HCT116 (cell line): Measurements from ENCODE around the gene LRRC43. TPM values are rescaled to one million over a fixed set of nuclear protein-coding genes. Genes with fewer than 3 reads are reported as not detected.

Source experiments
- ATAC-seq: fragments of 200-7000 bp; cut with Tn5 transposase; 2 replicates; pipeline ENCODE4 v1.9.1; 2020; ENCODE audit warnings: mild to moderate bottlenecking, moderate library complexity
- BruUV-seq: library from RNA; stranded (reverse); fragments of 400-500 nt; replicated peaks from 2 replicates; lab custom pipeline; 2021; lab: Mats Ljungman, UMichigan
- CTCF ChIA-PET: fragments of 300-600 bp; sonication (Branson Sonifier 250); formaldehyde crosslinking; loops from one replicate; lab custom pipeline; 2021; ENCODE audit warnings: antibody characterized with exemption; lab: Charles Lee
- POLR2A ChIA-PET: fragments of 300-600, 350-600 bp; sonication (Branson Sonifier 250); formaldehyde crosslinking; loops from one replicate; lab custom pipeline; 2021; ENCODE audit warnings: antibody characterized with exemption; lab: Charles Lee
- RAD21 ChIA-PET, 2 experiments: fragments of 300-600 bp; sonication (Branson Sonifier 250); formaldehyde crosslinking; loops; one replicate each; lab custom pipeline; 2023; ENCODE audit warnings: low total read pairs in 2 of 2; ENCODE audit not compliant: uncharacterized antibody in 2 of 2, unreplicated experiment in 2 of 2, low non-redundant PET in 1 of 2; lab: Charles Lee
- DNase-seq: peaks from one replicate; pipeline ENCODE4 v3.0.0-alpha.2; 2010; ENCODE audit warnings: low read depth, low spot score
- H2AFZ ChIP-seq: fragments of 200-600 bp; shearing (Covaris generic), sonication (generic); 2 replicates; pipeline ENCODE4 v1.6.1; 2017; ENCODE audit warnings: low read depth, mixed run types, mixed read lengths, antibody characterized with exemption, low read length; ENCODE audit not compliant: poor library complexity, severe bottlenecking
- H3K27ac ChIP-seq: 2 replicates; pipeline ENCODE4 v1.5.1; 2012; ENCODE audit warnings: low read depth, low read length
- H3K27me3 ChIP-seq: fragments of 200-600 bp; sonication (generic); 2 replicates; pipeline ENCODE4 v1.6.1; 2016; ENCODE audit warnings: mixed run types, low read length, mixed read lengths; ENCODE audit not compliant: insufficient read depth
- H3K36me3 ChIP-seq, 2 experiments: fragments of 200-500 bp in 1 of 2; fragments of 200-600 bp in 1 of 2; sonication (Bioruptor generic) in 1 of 2; sonication (generic) in 1 of 2; 2 replicates each; pipeline versions ENCODE4 v1.5.1 to v1.6.1; 2014 to 2016; ENCODE audit warnings: low read length in 2 of 2, inconsistent platforms in 1 of 2, mixed read lengths in 1 of 2, mixed run types in 1 of 2; ENCODE audit not compliant: insufficient read depth in 2 of 2, control insufficient read depth in 1 of 2
- H3K4me1 ChIP-seq, 2 experiments: fragments of 200-600 bp in 1 of 2; sonication (generic) in 1 of 2; 2 replicates each; pipeline versions ENCODE4 v1.5.1 to v1.6.1; 2012 to 2017; ENCODE audit warnings: low read length in 2 of 2, inconsistent platforms in 1 of 2, mild to moderate bottlenecking in 1 of 2, mixed read lengths in 1 of 2, mixed run types in 1 of 2, moderate library complexity in 1 of 2; ENCODE audit not compliant: insufficient read depth in 2 of 2, control insufficient read depth in 1 of 2
- H3K4me2 ChIP-seq: fragments of 200-600 bp; sonication (generic); 2 replicates; pipeline ENCODE4 v1.6.1; 2017; ENCODE audit warnings: mixed run types, low read length, mixed read lengths
- H3K4me3 ChIP-seq, 2 experiments: fragments of 200-600 bp in 1 of 2; sonication (generic) in 1 of 2; replicated peaks in 1 of 2; 2 replicates each; pipeline ENCODE4 v1.5.1; 2011 to 2016; ENCODE audit warnings: low read length in 2 of 2, control low read depth in 1 of 2, low read depth in 1 of 2, mild to moderate bottlenecking in 1 of 2, mixed read lengths in 1 of 2, mixed run types in 1 of 2
- H3K79me2 ChIP-seq: fragments of 200-600 bp; sonication (generic); 2 replicates; pipeline ENCODE4 v1.6.1; 2017; ENCODE audit warnings: mild to moderate bottlenecking, mixed run types, low read length, moderate library complexity, mixed read lengths; ENCODE audit not compliant: insufficient read depth
- H3K9ac ChIP-seq: fragments of 200-600 bp; sonication (generic); 2 replicates; pipeline ENCODE4 v1.6.1; 2016; ENCODE audit warnings: low read length, mixed read lengths
- H3K9me2 ChIP-seq: fragments of 200-600 bp; sonication (generic), shearing (Covaris generic); 2 replicates; pipeline ENCODE4 v1.6.1; 2017; ENCODE audit warnings: mixed run types, mild to moderate bottlenecking, moderate library complexity; ENCODE audit not compliant: insufficient read depth
- H3K9me3 ChIP-seq, 2 experiments: fragments of 200-500 bp in 1 of 2; fragments of 200-600 bp in 1 of 2; sonication (Bioruptor generic) in 1 of 2; sonication (generic) in 1 of 2; 2 replicates each; pipeline ENCODE4 v1.6.1; 2014 to 2017; ENCODE audit warnings: low read length in 2 of 2, mixed read lengths in 2 of 2, inconsistent platforms in 1 of 2, low read depth in 1 of 2, mild to moderate bottlenecking in 1 of 2, mixed run types in 1 of 2, moderate library complexity in 1 of 2; ENCODE audit not compliant: control insufficient read depth in 1 of 2, insufficient read depth in 1 of 2
- H4K20me1 ChIP-seq: fragments of 200-600 bp; sonication (generic), shearing (Covaris generic); 2 replicates; pipeline ENCODE4 v1.6.1; 2017; ENCODE audit warnings: mixed run types, mild to moderate bottlenecking, moderate library complexity; ENCODE audit not compliant: insufficient read depth
- CBX3 ChIP-seq: IDR thresholded peaks from 2 replicates; pipeline ENCODE4 v1.6.1; 2012; ENCODE audit warnings: low read depth
- CEBPB ChIP-seq: IDR thresholded peaks from 2 replicates; pipeline ENCODE4 v1.6.1; 2012; ENCODE audit warnings: low read depth
- CTCF ChIP-seq, 3 experiments: fragments of 200-600 bp in 1 of 3; sonication (generic) in 1 of 3; IDR thresholded peaks in 2 of 3; conservative IDR thresholded peaks in 1 of 3; 2 replicates each; pipeline ENCODE4 v1.5.1; 2012 to 2017; ENCODE audit warnings: low read depth in 2 of 3, low read length in 2 of 3, antibody characterized with exemption in 1 of 3, borderline replicate concordance in 1 of 3, control low read depth in 1 of 3, mild to moderate bottlenecking in 1 of 3, mixed read lengths in 1 of 3, mixed run types in 1 of 3, moderate library complexity in 1 of 3; ENCODE audit not compliant: insufficient read depth in 1 of 3
- EGR1 ChIP-seq: IDR thresholded peaks from 2 replicates; pipeline ENCODE4 v1.6.1; 2012; ENCODE audit warnings: low read depth
- ELF1 ChIP-seq: IDR thresholded peaks from 2 replicates; pipeline ENCODE4 v1.6.1; 2012; ENCODE audit warnings: low read depth, borderline replicate concordance
- EZH2 ChIP-seq: fragments of 200-600 bp; sonication (generic); IDR thresholded peaks from 2 replicates; pipeline ENCODE4 v1.6.1; 2017; ENCODE audit warnings: antibody characterized with exemption, mixed run types
- EZH2phosphoT487 ChIP-seq: fragments of 200-600 bp; IDR thresholded peaks from 2 replicates; pipeline ENCODE4 v1.6.1; 2018; ENCODE audit warnings: antibody characterized with exemption, borderline replicate concordance
- FOSL1 ChIP-seq: IDR thresholded peaks from 2 replicates; pipeline ENCODE4 v1.6.1; 2012; ENCODE audit warnings: low read depth
- JUND ChIP-seq: IDR thresholded peaks from 2 replicates; pipeline ENCODE4 v1.6.1; 2012
- POLR2AphosphoS5 ChIP-seq: IDR thresholded peaks from 2 replicates; pipeline ENCODE4 v1.6.1; 2011; ENCODE audit warnings: mild to moderate bottlenecking, low read depth, low read length, moderate library complexity
- RAD21 ChIP-seq: IDR thresholded peaks from 2 replicates; pipeline ENCODE4 v1.6.1; 2012; ENCODE audit warnings: low read depth, mild to moderate bottlenecking
- SIN3A ChIP-seq: IDR thresholded peaks from 2 replicates; pipeline ENCODE4 v1.6.1; 2012; ENCODE audit warnings: low read depth
- SP1 ChIP-seq: IDR thresholded peaks from 2 replicates; pipeline ENCODE4 v1.6.1; 2012; ENCODE audit warnings: low read depth
- SRF ChIP-seq: IDR thresholded peaks from 2 replicates; pipeline ENCODE4 v1.6.1; 2012; ENCODE audit warnings: low read depth
- TCF7L2 ChIP-seq: IDR thresholded peaks from 2 replicates; pipeline ENCODE4 v1.7.0; 2011; ENCODE audit warnings: borderline replicate concordance, inconsistent platforms; ENCODE audit not compliant: insufficient read depth, insufficient read length; ENCODE audit errors: extremely low read depth
- YY1 ChIP-seq: IDR thresholded peaks from 2 replicates; pipeline ENCODE4 v1.6.1; 2011; ENCODE audit warnings: low read length, low read depth, moderate library complexity, mild to moderate bottlenecking; ENCODE audit not compliant: insufficient replicate concordance; ENCODE audit errors: extremely low read depth
- ZFX ChIP-seq: fragments of 450-650 bp; IDR thresholded peaks from 2 replicates; pipeline ENCODE4 v1.6.1; 2017
- ZNF274 ChIP-seq: fragments of 200-500 bp; sonication (Bioruptor generic); IDR thresholded peaks from 2 replicates; pipeline ENCODE4 v1.6.1; 2014; ENCODE audit warnings: mild to moderate bottlenecking, low read depth, low read length, inconsistent platforms
- intact Hi-C: fragments of 100-400 bp; cut with micrococcal nuclease; formaldehyde crosslinking; loops from 2 replicates; pipeline ENCODE4 v1.10.0; 2022
- total RNA-seq: library from RNA; stranded (reverse); gene quantifications from one replicate; pipeline ENCODE4 v1.2.1, GENCODE V29; 2021; ENCODE audit not compliant: unreplicated experiment
- TF ChIP-seq, protein P1 (sequence below): IDR thresholded peaks from 2 replicates; pipeline ENCODE4 v1.6.1; 2011; ENCODE audit warnings: mild to moderate bottlenecking, low read length, moderate library complexity; ENCODE audit not compliant: insufficient replicate concordance; ENCODE audit errors: extremely low read depth
- TF ChIP-seq, protein P2 (sequence below): IDR thresholded peaks from 2 replicates; pipeline ENCODE4 v1.6.1; 2012; ENCODE audit warnings: low read depth

LRRC43 gene
- total RNA-seq, 1 experiment from 2014 or later = not detected

- TF ChIP-seq ZFX (no peak), SIN3A (no peak), EZH2 (no peak), CEBPB (no peak), YY1 (no peak), ZNF274 (no peak), SP1 (no peak), JUND (no peak), TCF7L2 (no peak), EZH2phosphoT487 (no peak), FOSL1 (no peak), CBX3 (no peak), RAD21 (no peak), EGR1 (no peak), ELF1 (no peak), CTCF (IDR thresholded peaks at IDR 0.05 in 2 of 3, conservative IDR thresholded peaks at IDR 0.05 in 1 of 3; ENCODE audit: borderline replicate concordance in 1 of 3, insufficient read depth in 1 of 3, low read depth in 2 of 3, low read length in 2 of 3) (no peak), SRF (no peak), POLR2AphosphoS5 (no peak)
- TF ChIP-seq, protein P1, sequence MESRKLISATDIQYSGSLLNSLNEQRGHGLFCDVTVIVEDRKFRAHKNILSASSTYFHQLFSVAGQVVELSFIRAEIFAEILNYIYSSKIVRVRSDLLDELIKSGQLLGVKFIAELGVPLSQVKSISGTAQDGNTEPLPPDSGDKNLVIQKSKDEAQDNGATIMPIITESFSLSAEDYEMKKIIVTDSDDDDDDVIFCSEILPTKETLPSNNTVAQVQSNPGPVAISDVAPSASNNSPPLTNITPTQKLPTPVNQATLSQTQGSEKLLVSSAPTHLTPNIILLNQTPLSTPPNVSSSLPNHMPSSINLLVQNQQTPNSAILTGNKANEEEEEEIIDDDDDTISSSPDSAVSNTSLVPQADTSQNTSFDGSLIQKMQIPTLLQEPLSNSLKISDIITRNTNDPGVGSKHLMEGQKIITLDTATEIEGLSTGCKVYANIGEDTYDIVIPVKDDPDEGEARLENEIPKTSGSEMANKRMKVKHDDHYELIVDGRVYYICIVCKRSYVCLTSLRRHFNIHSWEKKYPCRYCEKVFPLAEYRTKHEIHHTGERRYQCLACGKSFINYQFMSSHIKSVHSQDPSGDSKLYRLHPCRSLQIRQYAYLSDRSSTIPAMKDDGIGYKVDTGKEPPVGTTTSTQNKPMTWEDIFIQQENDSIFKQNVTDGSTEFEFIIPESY = no peak
- TF ChIP-seq, protein P2, sequence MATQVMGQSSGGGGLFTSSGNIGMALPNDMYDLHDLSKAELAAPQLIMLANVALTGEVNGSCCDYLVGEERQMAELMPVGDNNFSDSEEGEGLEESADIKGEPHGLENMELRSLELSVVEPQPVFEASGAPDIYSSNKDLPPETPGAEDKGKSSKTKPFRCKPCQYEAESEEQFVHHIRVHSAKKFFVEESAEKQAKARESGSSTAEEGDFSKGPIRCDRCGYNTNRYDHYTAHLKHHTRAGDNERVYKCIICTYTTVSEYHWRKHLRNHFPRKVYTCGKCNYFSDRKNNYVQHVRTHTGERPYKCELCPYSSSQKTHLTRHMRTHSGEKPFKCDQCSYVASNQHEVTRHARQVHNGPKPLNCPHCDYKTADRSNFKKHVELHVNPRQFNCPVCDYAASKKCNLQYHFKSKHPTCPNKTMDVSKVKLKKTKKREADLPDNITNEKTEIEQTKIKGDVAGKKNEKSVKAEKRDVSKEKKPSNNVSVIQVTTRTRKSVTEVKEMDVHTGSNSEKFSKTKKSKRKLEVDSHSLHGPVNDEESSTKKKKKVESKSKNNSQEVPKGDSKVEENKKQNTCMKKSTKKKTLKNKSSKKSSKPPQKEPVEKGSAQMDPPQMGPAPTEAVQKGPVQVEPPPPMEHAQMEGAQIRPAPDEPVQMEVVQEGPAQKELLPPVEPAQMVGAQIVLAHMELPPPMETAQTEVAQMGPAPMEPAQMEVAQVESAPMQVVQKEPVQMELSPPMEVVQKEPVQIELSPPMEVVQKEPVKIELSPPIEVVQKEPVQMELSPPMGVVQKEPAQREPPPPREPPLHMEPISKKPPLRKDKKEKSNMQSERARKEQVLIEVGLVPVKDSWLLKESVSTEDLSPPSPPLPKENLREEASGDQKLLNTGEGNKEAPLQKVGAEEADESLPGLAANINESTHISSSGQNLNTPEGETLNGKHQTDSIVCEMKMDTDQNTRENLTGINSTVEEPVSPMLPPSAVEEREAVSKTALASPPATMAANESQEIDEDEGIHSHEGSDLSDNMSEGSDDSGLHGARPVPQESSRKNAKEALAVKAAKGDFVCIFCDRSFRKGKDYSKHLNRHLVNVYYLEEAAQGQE = no peak
- BruUV-seq = no TSS peak
Observed at GRCh38 chr12:122201381-122201780, 18.5 kb downstream of the LRRC43 start.

More at GRCh38 chr12:122201381-122201780, 18.5 kb downstream of the LRRC43 start:
- Histone ChIP-seq H3K4me1 (peaks cover 2 to 31% of the 10 kb centered on the region in 2 experiments; a peak in 3 of 4 replicates), H2AFZ (no peak overlapping the region), H3K4me3 (no peak overlapping the region), H3K79me2 (no peaks in the 10 kb centered on the region; the same call in 1 of the 2 replicates), H4K20me1 (no peaks in the 10 kb centered on the region), H3K9me2 (no peaks in the 10 kb centered on the region), H3K27me3 (no peaks in the 10 kb centered on the region), H3K9ac (no peak overlapping the region), H3K9me3 (no peaks in the 10 kb centered on the region), H3K4me2 (no peak overlapping the region), H3K27ac (no peak overlapping the region), H3K36me3 (no peaks in the 10 kb centered on the region)
- DNase-seq (no peak), ATAC-seq (no peak)
- intact Hi-C loops = no loop called here
- POLR2A ChIA-PET = no interaction called here
- CTCF ChIA-PET = no interaction called here
- RAD21 ChIA-PET = no interaction called here
